Hepatic stellate cell (primary cell): ENCODE measurements around the gene MVB12B.

Experiments used
- DNase-seq: peaks from one replicate; pipeline ENCODE4 v3.0.0; 2011; ENCODE audit warnings: low spot score

The MVB12B gene

DNA sequence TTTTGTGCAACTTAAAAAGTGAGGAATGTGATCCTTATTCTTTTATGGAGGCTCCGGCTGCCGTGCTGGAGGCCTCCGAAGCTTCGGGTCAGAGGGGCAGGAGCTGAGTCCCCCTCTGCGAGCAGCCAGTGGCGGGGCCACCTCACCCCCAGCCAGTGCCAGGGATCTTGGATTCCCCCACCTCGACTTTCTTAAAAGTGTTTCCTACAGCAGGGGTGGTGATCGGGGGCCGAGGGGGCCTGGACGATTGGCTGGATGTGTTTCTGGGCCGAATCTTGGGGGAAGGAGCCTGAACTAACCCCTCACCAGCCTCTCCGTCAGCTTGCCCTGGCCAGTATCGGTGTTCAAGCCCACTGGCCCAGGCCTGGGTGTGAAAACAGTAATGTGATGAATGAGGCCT lies 194.9 kb downstream of the MVB12B start:
- no peak for DNase-seq

DNA sequence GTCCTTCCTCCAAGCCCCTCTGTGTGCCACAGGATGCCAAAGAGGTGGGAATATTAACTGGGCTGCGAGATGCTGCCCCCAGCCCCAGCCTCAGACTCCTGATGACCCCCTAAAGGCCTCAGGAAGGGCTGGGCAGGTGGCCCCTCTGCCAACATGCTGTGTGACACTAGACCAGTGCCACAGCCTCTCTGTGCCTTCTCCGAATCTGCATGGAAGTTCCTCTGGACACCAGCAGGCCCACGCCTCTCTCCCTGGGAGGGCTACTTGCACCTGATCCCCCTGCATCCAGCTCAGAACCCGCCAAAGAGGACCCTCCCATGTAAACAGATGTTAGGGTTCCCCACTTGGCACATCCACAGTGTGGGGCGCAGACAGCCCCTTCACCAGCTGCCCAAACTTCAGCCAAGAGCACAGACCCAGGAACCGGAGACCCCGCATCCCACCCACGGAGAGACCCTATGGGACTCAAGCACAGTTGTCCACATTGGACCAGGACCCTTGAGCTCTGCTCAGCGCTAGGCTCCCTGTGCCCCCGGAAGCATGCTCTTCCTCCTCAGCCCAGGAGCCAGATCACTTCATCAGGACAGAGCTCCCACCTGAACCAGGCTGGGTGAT lies 195.5 kb downstream of the MVB12B start:
- no peak for DNase-seq

DNA sequence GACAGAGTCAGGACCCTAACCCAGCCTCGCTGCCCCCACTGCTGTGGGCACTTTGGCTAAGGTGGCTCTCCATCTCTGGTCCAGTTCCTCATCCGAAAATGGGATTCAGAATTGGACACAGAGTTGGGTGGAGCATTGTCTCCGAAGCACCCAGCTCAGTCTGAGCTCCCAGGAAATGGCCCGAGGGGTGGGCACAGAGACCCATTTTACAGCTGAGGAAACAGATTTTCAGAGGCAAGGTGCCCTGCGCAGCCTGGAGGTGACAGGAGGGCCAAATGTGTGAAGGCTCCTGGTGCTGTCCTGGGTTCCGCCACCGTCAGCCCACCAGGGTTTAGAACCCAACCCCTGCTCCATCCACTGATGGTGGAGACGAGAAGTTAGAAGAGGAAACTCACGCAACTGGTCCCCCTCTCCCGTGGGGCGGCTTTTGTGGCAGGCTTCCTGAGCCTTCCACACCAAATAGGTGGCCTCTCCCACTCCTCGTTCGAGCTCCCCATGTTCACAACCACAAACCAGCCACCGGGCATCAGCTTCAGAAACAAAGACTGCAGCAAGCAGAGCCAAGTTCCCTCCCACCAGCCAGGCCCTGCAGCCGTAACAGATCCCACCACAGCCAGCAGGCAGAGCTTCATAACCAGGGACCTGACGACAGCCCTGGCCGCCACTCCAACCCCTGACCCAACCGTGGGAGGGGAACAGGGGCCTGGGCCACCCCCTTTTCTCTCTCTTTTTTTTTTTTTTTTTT lies 196.2 kb downstream of the MVB12B start:
- no peak for DNase-seq

DNA sequence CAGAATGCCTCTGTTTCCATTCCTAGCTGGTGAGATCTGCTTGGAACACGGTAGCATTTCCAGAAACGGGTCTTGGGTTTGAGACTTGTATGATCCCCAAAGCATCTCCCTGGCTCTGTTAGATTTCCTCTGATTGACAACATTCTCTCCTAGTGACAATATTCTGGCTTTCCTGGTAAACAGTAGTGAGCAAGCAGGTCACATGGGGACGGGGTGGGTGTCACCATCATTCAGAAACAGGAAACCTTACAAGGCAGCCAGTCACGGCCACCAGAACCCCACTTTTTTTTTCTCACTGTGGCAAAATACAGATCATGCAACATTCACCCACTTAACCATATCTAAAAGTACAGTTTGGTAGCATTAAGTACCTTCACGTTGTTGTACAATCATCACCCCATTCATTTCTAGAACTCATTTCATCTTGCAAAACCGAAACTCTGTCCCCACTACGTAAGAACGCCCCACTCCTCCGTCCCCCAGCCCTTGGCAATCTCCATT lies 197.0 kb downstream of the MVB12B start:
- DNase-seq: no peak

DNA sequence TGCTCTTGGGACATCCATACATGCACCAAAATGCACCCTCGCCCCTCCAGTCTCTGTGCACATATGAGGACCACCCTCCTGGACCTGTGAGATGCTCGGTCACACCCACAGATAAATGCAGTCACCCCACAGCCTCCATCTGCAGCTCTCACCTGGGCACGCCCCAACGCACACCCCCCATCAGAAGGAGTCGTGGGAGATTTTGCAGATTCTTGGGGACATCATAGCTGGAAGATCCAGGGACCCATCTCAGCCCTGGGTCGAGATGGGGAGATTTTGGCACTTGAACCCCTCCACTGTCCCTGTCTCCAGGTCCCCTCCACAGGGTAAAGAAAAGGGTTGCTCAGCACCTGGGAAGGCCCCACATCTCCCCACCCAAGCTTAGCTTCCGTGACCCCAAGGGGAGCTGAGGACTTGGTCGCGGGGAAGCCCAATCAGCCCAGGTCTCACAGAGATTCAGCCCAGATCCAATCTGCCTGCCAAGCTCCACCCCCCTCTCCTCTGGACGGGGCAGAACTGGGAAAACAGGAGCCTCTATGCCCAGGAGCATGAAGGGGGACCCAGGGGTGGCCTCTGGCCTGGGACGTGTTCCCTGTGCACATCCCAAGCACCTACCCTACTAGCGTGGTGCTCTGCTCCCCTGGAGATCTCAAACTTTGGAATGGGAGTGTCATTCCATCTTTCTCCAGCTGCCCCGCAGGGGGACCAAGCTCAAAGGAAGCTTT lies 197.9 kb downstream of the MVB12B start:
- DNase-seq: no peak

DNA sequence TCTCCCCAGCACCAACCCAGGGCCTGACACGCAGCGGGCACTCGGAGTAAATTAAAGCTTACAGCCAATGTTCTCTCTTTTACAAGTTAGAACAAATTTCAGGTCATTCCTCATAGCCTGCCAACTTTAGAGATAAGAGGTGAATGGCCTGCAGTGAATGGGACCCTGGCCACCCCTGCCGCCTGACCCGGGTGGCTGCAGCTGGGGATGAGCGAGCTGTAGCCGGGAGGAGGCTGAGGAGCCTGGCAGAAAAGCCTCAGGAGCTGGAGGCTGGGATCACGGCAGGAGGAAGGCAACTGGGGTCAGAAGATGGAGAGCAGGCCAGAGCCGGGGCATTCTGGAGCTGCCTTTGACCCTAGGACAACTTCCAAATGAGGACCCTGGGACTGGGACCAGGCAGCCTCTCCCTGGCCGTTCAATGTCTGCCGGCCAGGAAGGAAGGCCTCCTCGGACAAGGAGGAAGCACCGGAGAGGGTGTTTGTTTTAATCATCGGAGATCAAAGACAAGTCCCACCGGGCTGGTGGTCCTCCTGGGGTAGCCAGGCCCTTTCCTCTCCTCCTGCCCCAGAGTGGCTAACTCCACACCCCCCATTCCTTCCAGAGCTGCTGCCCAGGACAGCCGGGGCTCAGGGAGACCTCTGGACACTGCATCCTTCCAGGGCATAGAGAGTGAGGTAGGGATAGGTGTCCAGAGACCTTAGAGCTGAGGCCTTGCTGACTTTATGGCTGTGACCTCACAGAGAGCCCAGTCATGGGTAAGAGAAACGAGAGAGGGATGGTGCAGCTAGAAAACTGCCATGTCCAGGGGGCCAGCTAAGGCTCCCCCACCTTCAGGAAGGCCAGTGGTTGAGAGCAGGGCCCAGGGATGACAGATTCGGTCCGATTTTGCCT lies 199.8 kb downstream of the MVB12B start:
- no peak for DNase-seq

DNA sequence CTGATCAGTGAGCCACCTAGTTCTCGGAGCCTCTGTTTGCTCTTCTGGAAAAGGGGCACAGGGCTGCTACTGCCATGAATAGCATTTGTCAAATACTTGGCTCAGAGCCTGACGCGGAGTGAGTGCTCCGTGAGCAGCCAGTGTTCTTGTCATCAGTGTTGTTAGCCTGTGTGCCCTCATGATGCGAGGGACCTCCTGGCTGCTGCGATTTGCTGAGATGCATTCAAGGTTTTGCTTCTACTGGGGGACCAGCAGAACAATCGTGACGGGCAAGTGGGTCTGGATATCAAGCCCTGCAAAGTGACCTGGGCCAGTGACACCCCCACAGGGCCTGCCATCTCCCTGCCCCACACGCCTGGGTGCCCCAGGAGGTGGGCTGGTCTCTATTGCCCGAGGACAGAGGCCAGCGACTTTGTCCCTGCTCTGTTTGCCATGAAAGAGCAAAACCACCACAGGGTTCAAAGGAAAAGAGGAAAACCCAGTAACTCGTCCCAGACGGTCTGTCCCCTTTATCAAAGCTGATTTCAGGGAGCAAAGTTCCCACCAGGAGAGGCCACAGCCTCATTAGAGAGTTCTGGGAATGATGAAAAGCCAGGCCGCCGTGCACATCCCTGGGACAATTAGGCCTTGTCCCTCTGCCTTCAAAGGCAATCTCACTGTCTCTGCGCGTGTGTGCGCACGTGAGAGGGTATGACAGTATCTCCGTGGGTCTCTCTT lies 200.6 kb downstream of the MVB12B start:
- DNase-seq: no peak

DNA sequence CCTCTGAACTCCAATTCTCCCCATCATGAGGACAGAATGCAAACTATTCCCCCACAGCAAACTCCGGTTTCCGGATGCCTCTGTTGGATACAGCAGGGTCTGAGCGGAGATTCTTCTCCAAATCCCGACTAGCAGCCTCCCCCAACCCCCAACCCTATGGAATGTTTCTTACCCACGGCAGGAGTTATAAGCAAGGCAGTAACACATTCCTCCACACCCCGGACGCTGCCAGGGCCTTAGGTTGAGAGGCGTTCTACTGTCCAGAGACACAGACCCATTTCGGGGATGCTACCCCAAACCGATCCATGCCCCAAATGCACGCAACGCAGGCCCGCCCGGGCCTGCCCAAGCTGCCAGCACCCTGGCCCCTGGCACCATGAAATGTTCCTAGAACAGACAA lies 201.5 kb downstream of the MVB12B start:
- DNase-seq: no peak

DNA sequence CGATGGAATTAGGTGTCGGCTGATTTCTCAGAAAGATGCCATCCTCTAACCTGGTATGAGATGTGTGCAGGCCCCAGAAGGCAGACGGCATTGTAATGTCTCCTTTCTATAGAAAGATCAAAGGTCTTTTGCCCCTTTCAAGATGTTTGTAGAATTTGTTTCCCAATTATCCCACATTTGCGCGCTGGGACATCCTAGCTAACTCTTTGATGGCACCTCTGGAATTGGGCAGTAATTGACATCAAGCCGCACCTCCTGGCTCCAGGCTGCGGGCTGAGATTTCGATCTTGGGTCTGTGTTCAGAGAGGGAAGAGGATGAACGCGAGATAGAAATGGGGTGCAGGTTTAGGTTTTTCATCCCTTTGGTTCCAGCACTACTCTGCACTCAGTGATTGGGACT lies 202.3 kb downstream of the MVB12B start:
- DNase-seq: no peak

DNA sequence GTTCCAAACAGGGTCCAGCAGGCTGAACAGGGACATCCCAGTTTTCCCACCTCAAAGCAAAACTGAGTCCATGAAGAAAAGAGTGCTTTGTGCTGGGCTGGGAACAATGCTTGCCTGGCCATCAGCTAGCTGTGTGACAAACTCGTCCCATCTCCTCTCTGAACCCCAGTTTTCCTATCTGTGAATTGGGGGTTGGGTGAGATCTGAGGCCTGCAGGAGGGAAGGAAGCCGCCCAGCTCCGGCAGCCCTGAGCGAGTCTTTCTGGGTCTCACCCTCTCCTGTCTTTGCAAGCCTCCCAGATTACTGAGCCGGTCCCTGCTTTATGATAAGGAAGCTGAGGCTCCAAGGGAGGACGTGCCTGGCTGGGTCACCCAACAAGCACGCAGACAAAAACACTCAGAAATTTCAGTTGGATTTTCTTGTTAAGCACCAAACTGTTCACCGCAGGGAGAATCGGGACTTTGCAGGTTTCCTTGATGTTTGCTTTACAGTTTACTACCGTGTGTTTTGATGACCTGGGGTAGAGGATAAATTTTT lies 204.5 kb downstream of the MVB12B start:
- DNase-seq: no peak

DNA sequence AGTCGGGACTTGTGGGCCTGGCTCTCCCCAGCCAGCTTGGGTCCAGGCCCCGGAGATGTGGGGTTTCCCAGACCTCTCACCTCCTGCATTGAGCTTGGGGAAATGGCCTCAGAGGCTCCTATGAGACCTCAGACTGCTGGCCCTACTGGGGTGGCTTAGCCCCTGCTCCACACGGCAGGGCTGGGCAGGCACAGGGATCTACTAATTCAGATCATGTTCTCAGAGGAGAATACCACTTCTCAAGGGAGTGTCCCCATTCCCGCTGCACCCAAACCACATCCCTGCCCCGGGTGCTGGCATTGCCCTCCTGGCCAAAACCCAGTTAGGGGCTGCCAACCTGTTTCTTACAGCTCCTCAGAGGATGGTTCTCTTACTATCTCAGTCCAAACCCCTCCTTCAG lies 205.0 kb downstream of the MVB12B start:
- DNase-seq: no peak

DNA sequence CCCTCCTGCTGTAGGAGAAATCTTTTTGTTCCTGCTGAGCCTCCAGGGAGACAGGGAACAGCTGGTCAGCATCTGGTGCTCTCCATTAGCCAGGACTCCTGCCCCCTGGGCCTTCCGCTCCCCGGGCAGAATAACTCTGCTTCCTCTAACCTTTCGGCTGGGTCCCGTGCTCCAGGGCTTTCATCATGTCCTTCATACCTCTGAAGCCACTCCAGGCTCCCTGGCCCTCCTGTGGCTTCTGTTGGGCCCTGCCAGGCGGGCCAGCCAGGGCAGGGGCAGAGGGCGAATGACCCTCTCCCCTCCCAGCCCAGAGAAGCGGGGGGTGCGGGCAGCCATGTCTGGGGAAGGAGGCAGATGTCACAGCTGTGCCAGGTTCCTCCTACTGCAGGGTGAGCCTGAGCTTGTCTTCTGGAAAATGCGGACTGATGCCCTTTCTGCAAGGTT lies 205.4 kb downstream of the MVB12B start:
- no peak for DNase-seq

DNA sequence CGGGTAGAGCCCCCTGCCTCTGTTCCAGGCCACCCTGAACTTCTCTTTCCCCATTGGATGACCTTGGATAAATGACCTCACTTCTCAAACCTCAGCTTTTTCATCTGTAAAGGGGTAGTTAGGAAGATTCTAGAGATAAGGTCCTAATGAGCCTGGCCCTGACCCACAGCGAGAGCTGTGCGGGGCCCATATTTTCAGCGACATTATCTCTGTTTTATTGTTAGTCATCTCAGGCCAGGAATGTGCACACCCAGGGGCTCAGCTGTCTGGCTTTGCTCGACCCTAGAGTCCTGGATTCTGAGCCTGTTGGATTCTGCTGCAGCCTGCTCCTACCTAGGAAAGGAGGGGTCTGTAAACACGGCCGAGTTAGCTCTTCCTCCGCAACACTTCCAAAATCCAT lies 205.9 kb downstream of the MVB12B start:
- no peak for DNase-seq

DNA sequence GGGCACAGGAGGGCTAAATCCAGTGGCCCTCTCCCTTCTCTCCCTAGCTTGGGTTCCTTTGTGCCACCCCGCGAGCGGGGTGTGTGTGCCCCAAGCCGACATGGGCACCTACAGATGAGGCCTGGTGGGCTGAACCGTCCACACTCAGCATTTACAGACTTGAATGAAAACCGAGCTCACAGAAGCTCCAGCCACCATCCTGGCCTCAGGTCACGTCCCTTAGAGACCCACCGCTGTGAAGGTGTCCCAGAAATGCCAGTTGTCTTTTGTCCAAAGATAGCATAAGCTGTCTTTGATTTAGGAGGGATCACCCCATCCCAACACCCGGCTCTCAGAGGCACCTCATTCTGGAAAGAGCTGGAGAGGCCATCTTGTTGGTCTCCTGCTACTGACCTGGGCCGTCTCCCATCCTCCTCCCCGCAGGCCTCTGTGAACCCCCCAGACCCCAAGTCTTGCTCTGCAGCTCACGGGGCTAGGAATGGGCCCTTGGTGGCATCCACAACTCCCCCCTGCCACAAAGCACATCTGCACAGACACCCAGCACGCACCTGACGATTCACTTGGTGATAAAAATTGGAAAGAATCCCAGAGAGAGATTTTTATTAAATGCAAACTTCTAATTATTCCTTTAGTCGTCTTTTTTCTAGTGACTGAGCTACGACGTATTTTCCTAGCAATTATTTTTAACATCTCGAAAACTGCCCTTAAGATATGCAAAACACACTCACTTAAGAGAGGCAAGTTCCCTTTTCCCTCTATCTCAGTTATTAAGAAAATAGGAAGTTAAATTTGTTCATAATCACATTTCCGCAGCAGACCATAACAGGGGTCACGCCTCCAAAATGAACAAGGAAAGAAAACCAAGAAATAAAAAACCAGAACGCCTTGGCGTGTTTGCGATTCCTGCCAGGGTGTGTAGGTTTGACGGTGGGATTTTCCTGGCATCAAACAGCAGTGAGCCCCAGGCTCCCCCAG lies 206.6 kb downstream of the MVB12B start:
- DNase-seq: no peak

DNA sequence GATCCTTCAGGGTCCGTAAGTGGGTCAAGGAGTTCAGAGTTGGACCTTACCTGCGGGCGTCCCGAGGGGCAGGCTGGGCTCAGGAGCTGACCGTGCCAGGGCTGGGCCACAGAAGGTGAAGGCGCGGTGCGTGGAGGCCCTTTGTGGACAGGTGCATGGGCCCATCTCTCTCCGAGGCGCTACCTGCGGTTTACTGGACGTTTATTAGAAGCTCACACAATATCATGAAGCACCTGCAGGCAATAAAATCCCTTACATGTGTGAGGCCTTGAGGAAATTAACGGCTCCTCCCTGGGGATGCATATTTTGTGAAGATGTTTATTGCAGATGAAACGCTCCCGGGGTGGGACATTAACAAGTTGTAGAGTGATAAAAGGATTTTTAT lies 207.3 kb downstream of the MVB12B start:
- DNase-seq: no peak

DNA sequence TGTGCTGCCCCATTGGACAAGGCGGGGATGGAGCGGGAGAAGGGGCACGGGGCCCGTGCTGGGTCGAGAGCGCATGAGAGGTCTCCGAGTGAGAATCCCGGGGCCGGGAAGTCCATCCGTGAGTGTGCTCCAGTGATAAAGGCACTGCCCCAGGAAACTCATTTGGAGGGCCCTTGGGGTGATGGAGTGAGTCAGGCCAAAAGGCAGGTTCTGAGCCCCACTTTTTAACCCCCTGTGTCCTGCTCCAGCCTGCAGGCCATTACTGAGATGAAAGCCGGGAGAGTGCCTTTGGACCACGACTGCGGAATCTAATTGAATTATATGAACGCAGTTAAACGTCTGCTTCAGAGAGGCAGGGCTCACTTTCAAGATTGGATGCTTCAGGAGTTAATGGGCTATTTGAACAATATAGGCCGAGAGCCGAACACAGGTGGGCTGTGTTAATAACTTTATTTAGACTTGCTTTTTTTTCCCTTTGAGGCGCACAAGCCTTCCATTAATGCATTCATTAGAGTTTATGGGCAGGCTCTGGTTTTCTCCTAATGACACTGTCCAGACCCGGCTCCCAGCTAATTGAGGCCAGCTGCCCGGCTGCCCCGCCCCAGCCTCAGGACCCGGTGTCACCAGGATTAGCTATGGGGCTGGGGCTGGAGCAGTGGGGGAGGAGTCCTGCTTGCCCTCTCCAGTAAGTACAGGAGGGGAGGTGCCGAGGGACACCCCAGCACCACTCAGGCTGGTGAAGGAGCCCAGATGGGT lies 208.0 kb downstream of the MVB12B start:
- DNase-seq: no peak

DNA sequence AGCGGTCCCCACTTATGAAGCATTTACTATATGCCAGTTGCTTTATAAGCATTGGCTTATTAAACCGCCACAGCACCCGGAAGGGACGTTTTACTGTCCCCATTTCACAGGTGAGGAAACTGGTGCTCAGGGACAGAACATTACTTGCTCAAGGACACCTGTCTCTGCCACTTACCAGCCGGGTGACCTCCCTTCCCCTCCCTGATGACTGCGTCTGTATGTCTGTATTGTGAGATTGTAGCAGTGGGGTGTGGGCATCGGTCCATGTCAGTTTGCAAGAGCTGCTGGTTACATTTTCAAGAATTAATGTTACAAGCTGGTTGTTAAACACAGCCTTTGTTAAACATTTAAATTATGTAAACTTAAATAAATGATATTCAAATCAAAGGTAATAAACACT lies 209.5 kb downstream of the MVB12B start:
- no peak for DNase-seq

DNA sequence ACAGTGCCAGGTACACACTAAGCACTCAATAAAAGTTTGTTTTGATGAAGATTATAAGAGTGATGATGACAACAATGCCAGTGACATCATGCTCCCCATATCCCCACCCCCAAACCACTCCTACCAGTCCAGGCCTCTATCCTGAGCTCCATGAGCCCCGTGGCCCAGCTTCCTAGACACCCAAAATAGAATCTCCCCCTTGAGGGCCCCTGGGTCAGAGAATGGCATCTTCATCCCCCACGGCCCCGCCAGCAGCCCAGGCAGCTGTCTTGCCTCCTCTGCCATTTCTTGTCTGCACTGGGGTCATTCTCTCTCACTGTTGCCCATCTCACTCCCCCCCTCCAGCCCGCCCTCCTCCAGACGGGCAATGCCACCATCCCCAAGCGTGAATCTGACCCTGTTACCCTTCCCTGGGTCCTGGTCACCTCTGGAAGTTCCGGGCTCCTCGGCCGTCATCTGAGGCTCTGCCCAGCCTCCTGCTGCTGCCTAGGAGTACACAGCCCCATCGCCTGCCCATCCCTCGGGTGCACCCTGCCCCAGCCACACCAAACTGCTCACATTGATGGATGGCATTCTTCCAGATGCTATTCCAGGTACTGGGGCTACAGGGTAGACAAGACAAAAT lies 210.3 kb downstream of the MVB12B start:
- DNase-seq: no peak

DNA sequence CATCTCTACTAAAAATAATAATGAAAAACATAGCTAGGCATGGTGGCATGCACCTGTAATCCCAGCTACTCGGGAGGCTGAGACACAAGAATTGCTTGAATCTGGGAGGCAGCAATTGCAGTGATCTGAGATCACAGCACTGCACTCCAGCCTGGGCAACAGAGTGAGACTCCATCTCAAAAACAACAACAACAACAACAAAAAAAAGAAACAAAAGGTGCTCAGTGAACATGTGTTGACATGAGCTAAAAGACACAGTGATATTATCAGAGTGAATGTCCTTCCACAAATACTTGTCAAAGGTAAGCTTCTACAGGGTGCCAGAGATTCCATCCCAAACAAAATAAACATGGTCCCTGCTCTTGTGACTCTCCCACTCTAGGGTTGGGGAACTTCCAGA lies 211.9 kb downstream of the MVB12B start:
- DNase-seq: no peak
